ENCODE measurements around the gene MACROH2A2. TPM values are rescaled to one million over a fixed set of nuclear protein-coding genes. Genes with fewer than 3 reads are reported as not detected.

The MACROH2A2 gene
- total and polyA plus RNA-seq, 2 of the 4 experiments (the other 2 are of a cell fraction), result 16.1 to 17.4 TPM

DNA sequence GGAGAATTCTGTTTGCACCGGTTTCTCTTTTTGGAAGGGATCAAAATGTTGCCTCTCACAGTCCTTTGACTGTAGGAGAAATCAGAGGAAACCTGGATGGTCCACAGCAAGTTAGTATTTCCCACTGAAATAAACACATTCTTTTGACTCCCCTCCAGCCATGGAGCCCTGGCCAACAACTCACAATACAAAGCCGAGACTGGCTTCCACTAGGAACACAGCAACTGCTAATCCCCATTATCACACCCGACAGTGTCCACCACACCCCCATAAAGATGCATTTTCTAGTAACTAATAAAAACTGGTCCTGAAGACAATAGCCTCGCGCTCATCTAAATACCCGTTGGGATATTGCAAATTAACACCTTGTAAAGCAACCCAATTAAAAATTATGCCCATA is 798 bp upstream of the MACROH2A2 start:
- Histone ChIP-seq H3K27me3 (ENCODE audit: control insufficient read depth, insufficient read depth, low read length) (peaks cover 15% of the 10 kb centered on the region), H3K27ac (ENCODE audit: insufficient read depth, low read length) (no peak overlapping the region), H4K5ac (ENCODE audit: low read depth, low read length) (no peak overlapping the region), H3K4me1 (ENCODE audit: control insufficient read depth, insufficient read depth, low read length) (no peaks in the 10 kb centered on the region), H4K20me1 (ENCODE audit: insufficient read depth, low read length) (no peaks in the 10 kb centered on the region), H2AFZ (replicated peaks; ENCODE audit: low read length, poor library complexity) (no peak overlapping the region), H2BK15ac (ENCODE audit: low read depth, low read length) (no peak overlapping the region), H3K36me3 (ENCODE audit: control insufficient read depth, insufficient read depth, low read length) (no peaks in the 10 kb centered on the region), H3K14ac (replicated peaks; ENCODE audit: low read depth, low read length) (no peak overlapping the region), H3K4me3 (ENCODE audit: insufficient read depth, low read depth, low read length) (no peak overlapping the region), H3K56ac (ENCODE audit: extremely low read depth, insufficient read depth, low read length) (no peak overlapping the region), H2BK20ac (ENCODE audit: low read depth, low read length) (no peak overlapping the region), H3K9me1 (ENCODE audit: insufficient read depth, low read length) (no peaks in the 10 kb centered on the region; the same call in 1 of the 2 replicates), H4K91ac (ENCODE audit: insufficient read depth, low read depth, low read length) (no peak overlapping the region), H2BK120ac (ENCODE audit: low read depth, low read length) (no peak overlapping the region), H3K9me3 (ENCODE audit: control insufficient read depth, insufficient read depth, low read length) (no peaks in the 10 kb centered on the region), H3K18ac (ENCODE audit: low read depth, low read length) (no peak overlapping the region), H2BK5ac (ENCODE audit: low read depth, low read length, poor library complexity, severe bottlenecking) (no peak overlapping the region), H4K8ac (ENCODE audit: low read depth in 2 of 2, low read length in 2 of 2) (no peak overlapping the region), H3K4ac (ENCODE audit: low read depth, low read length) (no peak overlapping the region), H2AK9ac (replicated peaks; ENCODE audit: low read depth, low read length, poor library complexity) (no peak overlapping the region), H3K79me1 (ENCODE audit: low read depth in 1 of 2, low read length in 2 of 2) (peaks cover 10 to 12% of the 10 kb centered on the region in 2 experiments; a peak in 3 of 4 replicates), H2AK5ac (ENCODE audit: low read depth, low read length) (no peak overlapping the region), H3K23ac (ENCODE audit: low read depth, low read length) (no peak overlapping the region), H3K9ac (ENCODE audit: low read depth, low read length) (no peak overlapping the region), H3K4me2 (ENCODE audit: low read depth, low read length) (no peak overlapping the region; the same call in 1 of the 2 replicates)
- dilution Hi-C loops (cut with HindIII; ENCODE audit: low sequenced_read_pairs, unreplicated experiment), result no loop called here
- TF ChIP-seq CEBPB (IDR thresholded peaks at IDR 0.05; ENCODE audit: low read depth, low read length) (no peak), SMC3 (IDR thresholded peaks at IDR 0.05; ENCODE audit: low read depth, low read length) (no peak), CHD1 (IDR thresholded peaks at IDR 0.05; ENCODE audit: low read depth, low read length) (no peak), MXI1 (IDR thresholded peaks at IDR 0.05; ENCODE audit: borderline replicate concordance, low read depth, low read length) (no peak), RFX5 (IDR thresholded peaks at IDR 0.05; ENCODE audit: low read depth, low read length) (no peak), NFE2L2 (IDR thresholded peaks at IDR 0.05; ENCODE audit: low read depth, low read length) (no peak), BHLHE40 (IDR thresholded peaks at IDR 0.05; ENCODE audit: low read depth, low read length) (no peak), FOS (IDR thresholded peaks at IDR 0.05; ENCODE audit: low read depth, low read length) (no peak), MAZ (IDR thresholded peaks at IDR 0.05; ENCODE audit: borderline replicate concordance, low read depth, low read length) (no peak), RCOR1 (IDR thresholded peaks at IDR 0.05; ENCODE audit: insufficient replicate concordance, low read length) (no peak)
- TF ChIP-seq, protein P1, sequence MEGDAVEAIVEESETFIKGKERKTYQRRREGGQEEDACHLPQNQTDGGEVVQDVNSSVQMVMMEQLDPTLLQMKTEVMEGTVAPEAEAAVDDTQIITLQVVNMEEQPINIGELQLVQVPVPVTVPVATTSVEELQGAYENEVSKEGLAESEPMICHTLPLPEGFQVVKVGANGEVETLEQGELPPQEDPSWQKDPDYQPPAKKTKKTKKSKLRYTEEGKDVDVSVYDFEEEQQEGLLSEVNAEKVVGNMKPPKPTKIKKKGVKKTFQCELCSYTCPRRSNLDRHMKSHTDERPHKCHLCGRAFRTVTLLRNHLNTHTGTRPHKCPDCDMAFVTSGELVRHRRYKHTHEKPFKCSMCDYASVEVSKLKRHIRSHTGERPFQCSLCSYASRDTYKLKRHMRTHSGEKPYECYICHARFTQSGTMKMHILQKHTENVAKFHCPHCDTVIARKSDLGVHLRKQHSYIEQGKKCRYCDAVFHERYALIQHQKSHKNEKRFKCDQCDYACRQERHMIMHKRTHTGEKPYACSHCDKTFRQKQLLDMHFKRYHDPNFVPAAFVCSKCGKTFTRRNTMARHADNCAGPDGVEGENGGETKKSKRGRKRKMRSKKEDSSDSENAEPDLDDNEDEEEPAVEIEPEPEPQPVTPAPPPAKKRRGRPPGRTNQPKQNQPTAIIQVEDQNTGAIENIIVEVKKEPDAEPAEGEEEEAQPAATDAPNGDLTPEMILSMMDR (conservative IDR thresholded peaks at IDR 0.05; ENCODE audit: low read depth, low read length), result no peak
- TF ChIP-seq, protein P2, sequence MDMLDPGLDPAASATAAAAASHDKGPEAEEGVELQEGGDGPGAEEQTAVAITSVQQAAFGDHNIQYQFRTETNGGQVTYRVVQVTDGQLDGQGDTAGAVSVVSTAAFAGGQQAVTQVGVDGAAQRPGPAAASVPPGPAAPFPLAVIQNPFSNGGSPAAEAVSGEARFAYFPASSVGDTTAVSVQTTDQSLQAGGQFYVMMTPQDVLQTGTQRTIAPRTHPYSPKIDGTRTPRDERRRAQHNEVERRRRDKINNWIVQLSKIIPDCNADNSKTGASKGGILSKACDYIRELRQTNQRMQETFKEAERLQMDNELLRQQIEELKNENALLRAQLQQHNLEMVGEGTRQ (IDR thresholded peaks at IDR 0.05; ENCODE audit: low read depth, low read length), result no peak
- in situ Hi-C loops (cut with MboI; ENCODE audit: low sequenced_read_pairs), result no loop called here
- ChIA-PET POLR2A (ENCODE audit: unreplicated experiment) (interaction anchor here (0.7 kb wide), 1 partner anchor 119 kb away, joined by 3 read pairs; no protein-coding TSS in a partner anchor), CTCF (interaction anchor here (0.6 kb wide), 1 partner anchor 1271 kb away, joined by 3 read pairs; no protein-coding TSS in a partner anchor)
- no TSS peak for BruUV-seq (replicated peaks)
- ATAC-seq (ENCODE audit: low read depth), result no peak
- WGBS, 2 experiments (ENCODE audit: extremely low coverage in 2 of 2, insufficient read length in 1 of 2), result 74% methylated on average over 3 of the region's 6 CpGs; no CpG with 5 or more reads in 1 of the 2 experiments
- no peak for DNase-seq
- intact Hi-C loops (cut with micrococcal nuclease), result loop anchor here (5.0 kb wide), 1 partner anchor 80 kb away; no protein-coding TSS in a partner anchor
